Thyroid gland (tissue), 4 donors: ENCODE data around the gene TSPAN11.

Source experiments
- POLR2A ChIP-seq, 2 donors: fragments of 450-650 bp; IDR thresholded peaks; one replicate each; pipeline ENCODE4 v1.6.1; 2017; ENCODE audit warnings: antibody characterized with exemption in 2 of 2, mild to moderate bottlenecking in 2 of 2, moderate library complexity in 1 of 2
- TF ChIP-seq, protein P1 (sequence below), 6 experiments: fragments of 200-600 bp in 3 of 6; fragments of 450-650 bp in 3 of 6; sonication (generic) in 3 of 6; IDR thresholded peaks; one replicate each; pipeline ENCODE4 v1.5.1; 2016 to 2019; ENCODE audit warnings: antibody characterized with exemption in 6 of 6, mild to moderate bottlenecking in 2 of 6, inconsistent platforms in 1 of 6, moderate library complexity in 1 of 6

DNA sequence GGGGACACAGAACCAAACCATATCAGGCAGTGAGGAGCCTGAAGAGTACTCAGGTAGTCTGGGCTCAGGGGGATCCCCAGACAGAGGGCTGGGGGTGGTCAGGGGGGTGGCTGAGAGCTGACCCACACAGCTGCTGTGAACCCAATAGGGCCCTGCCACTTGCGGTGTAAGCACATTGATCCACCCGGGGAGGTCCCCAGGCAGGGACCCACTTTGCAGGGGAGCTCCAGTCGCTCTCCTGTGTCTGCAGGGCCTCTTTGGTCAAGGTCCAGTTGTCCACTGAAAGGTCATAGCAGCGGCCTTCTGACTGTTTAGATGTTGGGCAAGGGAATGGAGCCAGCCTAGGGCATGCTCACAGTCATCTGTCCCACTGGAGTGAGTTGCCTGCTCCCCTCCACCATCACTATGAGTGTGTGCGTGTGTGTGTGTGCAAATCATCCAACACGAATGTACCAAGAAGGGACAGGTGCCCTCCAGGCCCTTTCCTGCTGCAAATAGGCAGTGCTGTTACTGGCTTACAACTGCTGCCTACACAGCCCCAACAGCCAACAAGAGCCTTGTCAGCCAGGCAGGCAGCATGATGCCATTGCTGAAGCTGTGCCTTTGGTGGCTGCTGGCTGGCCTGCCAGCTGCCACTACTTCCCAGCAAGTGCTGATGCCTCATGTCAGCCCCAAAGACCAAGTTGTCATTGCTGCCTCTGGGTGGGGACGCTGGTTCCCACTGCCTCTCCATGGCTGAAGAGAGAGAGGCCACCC is 71.3 kb downstream of the TSPAN11 start:
- TF ChIP-seq, protein P1, sequence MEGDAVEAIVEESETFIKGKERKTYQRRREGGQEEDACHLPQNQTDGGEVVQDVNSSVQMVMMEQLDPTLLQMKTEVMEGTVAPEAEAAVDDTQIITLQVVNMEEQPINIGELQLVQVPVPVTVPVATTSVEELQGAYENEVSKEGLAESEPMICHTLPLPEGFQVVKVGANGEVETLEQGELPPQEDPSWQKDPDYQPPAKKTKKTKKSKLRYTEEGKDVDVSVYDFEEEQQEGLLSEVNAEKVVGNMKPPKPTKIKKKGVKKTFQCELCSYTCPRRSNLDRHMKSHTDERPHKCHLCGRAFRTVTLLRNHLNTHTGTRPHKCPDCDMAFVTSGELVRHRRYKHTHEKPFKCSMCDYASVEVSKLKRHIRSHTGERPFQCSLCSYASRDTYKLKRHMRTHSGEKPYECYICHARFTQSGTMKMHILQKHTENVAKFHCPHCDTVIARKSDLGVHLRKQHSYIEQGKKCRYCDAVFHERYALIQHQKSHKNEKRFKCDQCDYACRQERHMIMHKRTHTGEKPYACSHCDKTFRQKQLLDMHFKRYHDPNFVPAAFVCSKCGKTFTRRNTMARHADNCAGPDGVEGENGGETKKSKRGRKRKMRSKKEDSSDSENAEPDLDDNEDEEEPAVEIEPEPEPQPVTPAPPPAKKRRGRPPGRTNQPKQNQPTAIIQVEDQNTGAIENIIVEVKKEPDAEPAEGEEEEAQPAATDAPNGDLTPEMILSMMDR (IDR thresholded peaks at IDR 0.05), result no peak
- no peak for TF ChIP-seq POLR2A (IDR thresholded peaks at IDR 0.05)
